GM23248 (cell line): ENCODE data around the gene OR2B2.

ENCODE experiments used
- EZH2 ChIP-seq: fragments of 200-600 bp; sonication (generic); IDR thresholded peaks from 2 replicates; pipeline ENCODE4 v1.6.1; 2018; ENCODE audit warnings: antibody characterized with exemption, mild to moderate bottlenecking; ENCODE audit not compliant: insufficient read depth, poor library complexity, severe bottlenecking
- EZH2phosphoT487 ChIP-seq: fragments of 200-600 bp; sonication (generic); IDR thresholded peaks from 2 replicates; pipeline ENCODE4 v1.6.1; 2018; ENCODE audit warnings: antibody characterized with exemption, moderate library complexity, mild to moderate bottlenecking, low read depth; ENCODE audit not compliant: insufficient read depth

GRCh38 chr6:27908017-27908416 is 4.2 kb downstream of the OR2B2 start:
- TF ChIP-seq EZH2, result no peak
- no peak for TF ChIP-seq EZH2phosphoT487
